ENCODE measurements around the gene COL4A2. TPM values are rescaled to one million over a fixed set of nuclear protein-coding genes. Genes with fewer than 3 reads are reported as not detected.
A peak's percentile ranks its signal among the peaks of the same experiment; 100 is the strongest.

COL4A2 gene
- total RNA-seq, 4 donors from 2014 or later: 75.1 to 322 (median 115) TPM

- Histone ChIP-seq H3K4me3 (no peak overlapping the region), H3K36me3 (no peaks in the 10 kb centered on the region), H3K4me1 (peaks cover 28 to 63% (median 44%) of the 10 kb centered on the region in 4 donors), H3K9me3 (no peaks in the 10 kb centered on the region), H3K27ac (peak overlapping the region; percentile 70 to 82 (median 76)), H3K27me3 (no peaks in the 10 kb centered on the region)
- 60 to 90% methylated on average over 1 to 7 of the region's 7 CpGs for WGBS, 2 donors (ENCODE audit: low coverage in 1 of 2)
- intact Hi-C loops (cut with DNase I; ENCODE audit: low total_unique reads) (no loop called here), in situ Hi-C loops (cut with MboI; ENCODE audit: low pct_ligation_motif_present in 1 of 4, low pct_unique_long_range_greater_than_20kb in 1 of 4, low sequenced_read_pairs in 3 of 4) (no loop called here)
- TF ChIP-seq EP300 (IDR thresholded peaks at IDR 0.05; ENCODE audit: low read depth): no peak
- no peak for TF ChIP-seq POLR2A (IDR thresholded peaks at IDR 0.05)
- TF ChIP-seq POLR2AphosphoS5 (IDR thresholded peaks at IDR 0.05): no peak
- no peak for TF ChIP-seq CTCF (IDR thresholded peaks at IDR 0.05)
- DNase-seq: no peak
Measured at GRCh38 chr13:110519506-110519905, 212.4 kb downstream of the COL4A2 start.

- Histone ChIP-seq H3K27ac (peak overlapping the region; percentile 70 to 82 (median 76)), H3K27me3 (no peaks in the 10 kb centered on the region), H3K4me1 (peaks cover 32 to 75% (median 56%) of the 10 kb centered on the region in 4 donors), H3K36me3 (no peaks in the 10 kb centered on the region), H3K9me3 (no peaks in the 10 kb centered on the region), H3K4me3 (no peak overlapping the region)
- peak; percentile 88 for DNase-seq
- in situ Hi-C loops (cut with MboI; ENCODE audit: low pct_ligation_motif_present in 1 of 4, low pct_unique_long_range_greater_than_20kb in 1 of 4, low sequenced_read_pairs in 3 of 4) (no loop called here), intact Hi-C loops (cut with DNase I; ENCODE audit: low total_unique reads) (no loop called here)
- TF ChIP-seq POLR2A (IDR thresholded peaks at IDR 0.05) (peak; percentile 13), POLR2AphosphoS5 (IDR thresholded peaks at IDR 0.05) (peak; percentile 70 to 72 (median 72)), EP300 (IDR thresholded peaks at IDR 0.05; ENCODE audit: low read depth) (peak; percentile 95), CTCF (IDR thresholded peaks at IDR 0.05) (no peak)
- WGBS, 2 donors (ENCODE audit: low coverage in 1 of 2): 39% methylated on average over 16 of the region's 16 CpGs; no CpG with 5 or more reads in 1 of the 2 donors
Measured at GRCh38 chr13:110520431-110521295, 213.6 kb downstream of the COL4A2 start.

- H3K4me3 ChIP-seq: no peak overlapping the region
- H3K4me1 ChIP-seq: peaks cover 38 to 81% (median 62%) of the 10 kb centered on the region in 4 donors
- H3K9me3 ChIP-seq: no peaks in the 10 kb centered on the region
- no peaks in the 10 kb centered on the region for H3K27me3 ChIP-seq
- H3K36me3 ChIP-seq: no peaks in the 10 kb centered on the region
- TF ChIP-seq CTCF (IDR thresholded peaks at IDR 0.05): no peak
- TF ChIP-seq POLR2AphosphoS5 (IDR thresholded peaks at IDR 0.05): no peak
- TF ChIP-seq EP300 (IDR thresholded peaks at IDR 0.05; ENCODE audit: low read depth): no peak
- TF ChIP-seq POLR2A (IDR thresholded peaks at IDR 0.05): no peak
- 63% methylated on average over 10 of the region's 10 CpGs; no CpG with 5 or more reads in 1 of the 2 donors for WGBS, 2 donors (ENCODE audit: low coverage in 1 of 2)
- no peak for DNase-seq
- intact Hi-C loops (cut with DNase I; ENCODE audit: low total_unique reads) (no loop called here), in situ Hi-C loops (cut with MboI; ENCODE audit: low pct_ligation_motif_present in 1 of 4, low pct_unique_long_range_greater_than_20kb in 1 of 4, low sequenced_read_pairs in 3 of 4) (no loop called here)
- H3K27ac ChIP-seq: peak overlapping the region; percentile 70 to 82 (median 76)
Measured at GRCh38 chr13:110521296-110521680, 214.2 kb downstream of the COL4A2 start.

GRCh38 chr13:110521946-110522345 lies 214.9 kb downstream of the COL4A2 start:
- intact Hi-C loops (cut with DNase I; ENCODE audit: low total_unique reads): no loop called here
- H3K9me3 ChIP-seq: no peaks in the 10 kb centered on the region
- TF ChIP-seq POLR2A (IDR thresholded peaks at IDR 0.05) (no peak), POLR2AphosphoS5 (IDR thresholded peaks at IDR 0.05) (no peak), EP300 (IDR thresholded peaks at IDR 0.05; ENCODE audit: low read depth) (no peak), CTCF (IDR thresholded peaks at IDR 0.05) (no peak)
- no peaks in the 10 kb centered on the region for H3K36me3 ChIP-seq
- peaks cover 43 to 88% (median 68%) of the 10 kb centered on the region in 4 donors for H3K4me1 ChIP-seq
- H3K27ac ChIP-seq: peak overlapping the region; percentile 70 to 82 (median 76)
- no peak for DNase-seq
- no peaks in the 10 kb centered on the region for H3K27me3 ChIP-seq
- in situ Hi-C loops (cut with MboI; ENCODE audit: low pct_ligation_motif_present in 1 of 4, low pct_unique_long_range_greater_than_20kb in 1 of 4, low sequenced_read_pairs in 3 of 4): no loop called here
- WGBS, 2 donors (ENCODE audit: low coverage in 1 of 2): 73 to 97% methylated on average over 3 to 7 of the region's 7 CpGs
- no peak overlapping the region for H3K4me3 ChIP-seq

Data from transverse colon (tissue), 4 donors.